RPMI7951 (cell line): ENCODE measurements around the gene HIP1. TPM values are rescaled to one million over a fixed set of nuclear protein-coding genes. Genes with fewer than 3 reads are reported as not detected.
A peak's percentile ranks its signal among the peaks of the same experiment; 100 is the strongest.
"Not testable (repeated sequence)": the region's sequence is repeated elsewhere in the genome, so short reads cannot be mapped to it uniquely, and the experiment has no call there.

ENCODE experiments used
- DNase-seq: peaks from one replicate; pipeline ENCODE4 v3.0.0-alpha.2; 2012; ENCODE audit warnings: low read depth
- total RNA-seq: library from RNA; depleted of rRNA; stranded (reverse); fragments of >200 nt; shearing (Covaris generic); gene quantifications from 2 replicates; pipeline ENCODE4 v1.2.3, GENCODE V29; 2014

Gene HIP1
- total RNA-seq, 1 experiment from 2014 or later, result 22.9 TPM

DNA sequence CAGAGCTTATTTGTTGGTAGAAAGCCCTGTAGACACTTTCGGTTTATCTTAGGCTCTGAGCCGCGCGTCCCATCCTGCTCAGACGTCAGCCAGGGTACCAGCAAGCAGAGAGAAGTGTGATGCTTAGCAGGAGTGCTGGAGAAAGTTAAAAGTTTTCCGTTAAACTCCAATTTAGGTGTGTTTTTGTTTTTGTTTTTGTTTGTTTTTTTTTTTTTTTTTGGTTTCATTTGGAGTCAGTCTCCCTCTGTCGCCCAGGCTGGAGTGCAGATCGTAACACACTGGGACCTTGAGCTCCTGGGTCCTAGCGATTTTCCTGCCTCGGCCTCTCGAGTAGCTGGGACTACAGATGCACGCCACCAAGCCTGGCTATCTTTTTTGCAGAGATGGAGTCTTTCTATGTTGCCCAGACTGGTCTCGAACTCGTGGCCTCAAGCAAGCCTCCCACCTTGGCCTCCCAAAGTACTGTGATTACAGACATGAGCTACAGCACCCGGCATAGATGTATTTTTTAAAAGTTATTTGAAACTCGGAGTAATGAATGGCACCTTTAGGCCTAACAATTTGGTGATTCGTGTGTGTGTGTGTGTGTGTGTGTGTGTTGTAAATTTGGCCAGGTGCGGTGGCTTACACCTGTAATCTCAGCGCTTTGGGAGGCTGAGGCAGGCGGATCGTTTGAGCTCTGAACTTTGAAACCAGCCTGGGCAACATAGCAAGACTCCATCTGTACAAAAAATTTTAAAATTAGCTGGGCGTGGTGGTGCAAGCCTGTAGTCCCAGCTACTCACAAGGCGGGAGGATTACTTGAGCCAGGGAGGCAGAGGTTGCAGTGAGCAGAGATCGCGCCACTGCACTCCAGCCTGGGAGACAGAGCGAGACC lies 1.3 kb upstream of the HIP1 start:
- no peak for DNase-seq

- peak; percentile 98 for DNase-seq
Observed at GRCh38 chr7:75738975-75739795, 444 bp upstream of the HIP1 start.

DNA sequence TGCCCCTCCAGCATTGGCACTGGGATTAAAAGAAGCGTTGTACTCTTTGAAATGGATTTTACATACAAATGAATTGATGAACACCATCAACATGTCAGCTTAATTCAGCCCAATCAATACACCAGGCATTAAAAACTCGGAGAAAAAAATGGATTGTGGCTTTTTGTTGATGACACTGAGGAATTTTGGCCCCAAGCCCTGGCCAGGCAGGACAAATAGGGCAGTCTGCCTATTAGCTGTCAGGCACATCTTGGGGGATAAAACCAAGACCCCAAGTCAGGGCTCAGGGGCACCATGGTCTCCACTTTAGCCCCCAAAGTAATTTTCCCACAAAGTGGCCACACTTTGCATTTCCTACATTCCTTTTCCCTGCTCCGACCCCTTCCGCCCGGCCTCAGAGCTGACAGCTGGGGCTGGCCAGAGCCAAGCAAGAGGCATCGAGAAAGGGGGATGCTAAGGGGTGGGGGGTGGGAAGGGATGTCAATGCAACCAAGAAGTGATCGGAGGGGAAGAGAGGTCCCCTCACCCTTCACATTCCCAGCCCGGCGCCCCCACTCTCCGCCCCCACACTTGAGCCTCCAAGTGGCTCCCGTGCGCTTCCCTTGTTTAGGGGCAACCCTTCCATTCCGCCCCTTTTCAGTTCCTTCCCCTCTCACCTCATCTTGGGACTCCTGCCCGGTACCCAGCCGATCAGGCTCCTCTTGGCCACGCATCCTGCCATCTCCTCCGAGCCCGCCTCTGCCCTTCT lies 711 bp downstream of the HIP1 start:
- DNase-seq, result no peak

- DNase-seq, result no peak
Observed at GRCh38 chr7:75735581-75736350, 3.0 kb downstream of the HIP1 start.

DNA sequence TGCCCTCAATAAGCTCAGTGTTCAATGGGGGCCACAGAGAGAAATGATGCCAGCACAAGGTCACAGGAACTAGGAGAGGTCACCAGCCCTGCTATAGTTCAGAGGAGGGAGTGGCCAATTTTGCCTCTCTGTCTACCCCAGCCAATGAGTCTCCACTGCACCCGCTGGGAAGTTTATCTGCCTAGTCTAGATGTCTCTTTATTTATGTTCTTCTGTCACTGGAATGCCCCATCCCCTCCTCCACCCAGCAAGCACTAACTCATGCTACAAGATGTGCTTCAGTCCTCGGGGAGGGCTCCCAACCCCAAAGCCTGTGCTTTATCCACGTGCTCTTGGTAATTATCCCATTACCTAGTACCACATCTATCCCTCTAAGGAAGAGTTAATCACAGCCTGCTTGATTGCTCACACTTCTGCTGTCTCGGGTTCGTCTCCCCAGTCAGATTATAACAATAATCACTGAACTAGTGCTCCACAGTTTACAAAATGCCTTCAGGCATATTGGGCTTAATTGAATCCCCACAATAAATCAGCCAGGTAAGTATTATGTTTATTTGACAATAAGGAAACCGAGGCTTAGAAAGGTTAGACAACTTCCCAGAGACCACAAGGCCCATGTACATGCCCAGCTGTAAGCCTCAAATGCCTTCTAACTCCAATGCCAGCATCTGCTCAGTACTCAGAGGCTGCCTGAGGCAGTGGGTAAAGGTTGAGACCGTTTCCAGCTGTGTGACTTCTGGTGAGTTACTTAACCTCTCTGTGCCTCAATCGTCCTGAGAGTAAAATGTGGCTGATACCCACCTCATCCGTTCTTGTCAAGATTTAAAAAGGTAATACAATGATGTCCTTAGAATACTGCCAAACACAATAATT lies 3.9 kb downstream of the HIP1 start:
- no peak for DNase-seq

DNA sequence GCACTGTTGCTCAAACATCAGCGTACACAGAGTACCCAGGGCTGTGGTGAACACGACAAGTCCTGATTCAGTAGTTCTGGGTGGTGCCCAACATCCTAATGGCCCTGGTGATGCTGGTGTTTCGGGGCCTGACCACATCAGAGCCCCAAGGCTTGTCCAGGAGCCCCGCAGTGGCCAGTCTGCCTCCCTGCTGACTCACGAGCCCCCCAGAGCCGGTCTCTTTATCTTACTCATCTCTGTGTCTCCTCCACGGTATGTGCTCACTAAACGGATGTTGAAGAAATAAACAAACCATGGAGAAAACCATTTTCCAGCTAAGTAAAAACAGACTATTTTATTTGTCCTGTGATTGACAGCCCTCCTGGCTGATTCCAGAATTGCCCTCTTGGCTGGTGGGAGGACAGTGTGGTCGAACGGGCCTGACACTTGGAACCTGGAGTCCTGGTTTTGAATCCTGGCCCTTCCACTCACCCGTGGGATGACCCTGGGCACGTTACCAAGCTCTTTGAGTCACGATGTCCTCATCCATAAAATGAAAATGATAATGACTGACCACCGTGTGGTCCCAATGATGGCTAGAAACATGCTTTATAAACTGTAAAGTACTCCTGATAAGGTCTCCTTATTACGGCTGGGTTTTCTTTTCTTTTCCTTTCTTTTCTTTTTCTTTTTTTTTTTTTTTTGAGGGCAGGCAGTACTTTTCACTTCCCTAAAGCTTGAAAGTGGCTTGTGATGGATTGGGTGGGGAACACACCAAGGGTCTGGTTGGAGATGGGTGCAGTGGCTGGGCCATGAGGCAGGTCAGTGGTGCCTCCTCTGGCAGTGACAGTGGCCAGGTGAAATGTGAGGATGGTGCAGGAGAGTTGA lies 5.7 kb downstream of the HIP1 start:
- peak; percentile 99 for DNase-seq

- no peak for DNase-seq
Observed at GRCh38 chr7:75732016-75732521, 6.7 kb downstream of the HIP1 start.

GRCh38 chr7:75729851-75730274 lies 8.9 kb downstream of the HIP1 start:
- no peak for DNase-seq

DNA sequence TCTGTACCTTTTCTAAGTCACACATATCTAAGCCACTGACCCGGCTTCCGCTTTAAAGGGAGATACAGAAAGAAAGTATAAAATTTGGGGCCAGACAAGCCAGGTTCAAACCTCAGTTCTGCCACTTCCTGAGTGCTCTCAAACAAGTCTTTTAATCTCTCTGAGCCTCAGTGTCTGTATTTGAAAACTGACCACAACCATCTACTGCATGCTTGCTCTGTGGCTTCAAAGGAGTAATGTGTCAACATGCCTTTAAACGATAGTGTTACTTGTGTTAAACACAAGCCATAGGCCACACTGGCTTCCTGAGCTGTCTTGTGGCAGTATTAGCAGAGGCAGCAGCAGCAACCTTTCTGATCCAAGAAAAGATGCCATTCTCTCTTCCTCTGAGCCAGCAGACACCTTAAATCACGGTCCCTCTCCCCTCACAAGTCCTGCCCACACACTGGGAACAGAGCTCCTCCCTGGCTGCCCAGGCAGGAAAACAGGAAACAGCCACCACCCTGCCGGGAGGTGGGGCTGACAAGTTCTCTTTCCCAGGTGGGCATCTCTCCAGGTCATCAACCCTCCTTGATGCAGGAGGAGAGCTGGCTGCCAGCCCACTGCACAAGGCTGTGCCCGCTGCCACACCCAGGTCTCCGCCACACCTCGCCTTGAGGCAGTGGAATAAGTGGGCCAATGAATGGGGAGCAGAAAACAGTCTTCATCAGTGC lies 10.7 kb downstream of the HIP1 start:
- peak; percentile 53 for DNase-seq

DNA sequence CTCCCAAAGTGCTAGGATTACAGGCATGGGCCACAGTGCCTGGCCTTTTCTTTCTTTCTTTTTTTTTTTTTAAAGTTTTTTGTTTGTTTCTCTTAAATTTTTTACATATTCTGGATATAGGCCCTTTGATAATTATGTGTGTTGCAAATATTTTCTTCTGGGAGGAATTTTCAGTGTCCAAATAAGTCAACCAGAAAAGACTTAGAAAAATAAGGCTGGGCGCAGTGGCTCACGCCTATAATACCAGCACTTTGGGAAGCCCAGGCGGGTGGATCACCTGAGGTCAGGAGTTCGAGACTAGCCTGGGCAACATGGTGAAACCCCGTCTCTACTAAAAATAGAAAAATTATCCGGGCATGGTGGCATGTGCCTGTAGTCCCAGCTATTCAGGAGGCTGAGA lies 11.4 kb downstream of the HIP1 start:
- not testable (repeated sequence) for DNase-seq

- DNase-seq, result no peak
Observed at GRCh38 chr7:75725306-75725705, 13.4 kb downstream of the HIP1 start.

- DNase-seq, result no peak
Observed at GRCh38 chr7:75723444-75723843, 15.3 kb downstream of the HIP1 start.

DNA sequence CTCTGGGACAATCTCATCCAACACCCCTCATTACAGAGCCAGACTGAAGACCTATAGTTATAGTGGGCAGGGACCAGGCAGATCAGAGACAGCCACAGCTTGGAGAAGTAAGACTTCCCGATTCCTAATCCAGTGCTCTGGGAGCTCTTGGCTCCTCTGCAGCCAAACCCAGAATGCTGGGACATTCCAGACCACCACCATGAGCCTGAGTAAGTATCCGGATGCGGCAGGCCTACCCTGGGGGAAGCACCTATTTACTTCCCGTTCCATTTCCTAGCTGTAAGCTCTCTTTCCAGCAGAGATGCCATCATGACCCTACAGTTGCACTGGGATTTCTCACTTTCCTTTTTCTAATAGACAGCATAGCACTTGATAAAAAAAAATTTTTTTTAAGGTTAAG lies 16.4 kb downstream of the HIP1 start:
- no peak for DNase-seq

DNA sequence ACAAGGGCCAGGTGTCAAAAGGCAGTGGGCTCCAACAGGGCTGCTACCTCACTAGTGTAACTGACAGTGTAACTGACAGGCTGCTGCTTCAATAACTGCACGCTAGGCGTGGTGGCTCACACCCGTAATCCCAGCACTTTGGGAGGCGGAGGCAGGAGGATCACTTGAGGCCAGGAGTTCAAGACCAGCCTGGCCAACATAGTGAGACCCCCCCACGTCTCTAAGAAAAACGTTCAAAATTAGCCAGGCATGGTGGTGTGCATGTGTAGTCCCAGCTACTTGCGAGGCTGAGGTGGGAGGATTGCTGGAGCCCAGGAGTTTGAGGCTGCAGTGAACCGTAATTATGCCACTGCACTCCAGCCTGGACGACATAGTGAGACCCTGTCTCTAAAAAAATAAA lies 16.8 kb downstream of the HIP1 start:
- DNase-seq, result not testable (repeated sequence)

GRCh38 chr7:75721426-75721825 lies 17.3 kb downstream of the HIP1 start:
- no peak for DNase-seq

DNA sequence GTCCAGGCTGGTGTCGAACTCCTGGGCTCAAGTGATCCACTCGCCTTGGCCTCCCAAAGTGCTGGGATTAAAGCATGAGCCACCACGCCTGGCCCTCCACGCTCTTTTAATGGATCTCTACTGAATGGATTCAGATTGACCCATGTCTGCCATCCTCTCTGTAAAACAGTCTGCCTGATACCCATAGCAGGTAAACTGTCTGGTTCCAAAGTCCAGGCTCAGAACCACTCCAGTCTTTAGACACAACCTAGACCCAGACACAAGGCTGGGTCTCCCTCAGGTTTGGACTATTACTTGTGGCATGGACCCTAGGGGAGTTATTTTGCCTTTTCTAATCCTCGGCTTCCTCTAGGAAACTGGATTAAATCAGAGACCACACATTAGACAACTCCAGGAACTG lies 19.1 kb downstream of the HIP1 start:
- no peak for DNase-seq

DNA sequence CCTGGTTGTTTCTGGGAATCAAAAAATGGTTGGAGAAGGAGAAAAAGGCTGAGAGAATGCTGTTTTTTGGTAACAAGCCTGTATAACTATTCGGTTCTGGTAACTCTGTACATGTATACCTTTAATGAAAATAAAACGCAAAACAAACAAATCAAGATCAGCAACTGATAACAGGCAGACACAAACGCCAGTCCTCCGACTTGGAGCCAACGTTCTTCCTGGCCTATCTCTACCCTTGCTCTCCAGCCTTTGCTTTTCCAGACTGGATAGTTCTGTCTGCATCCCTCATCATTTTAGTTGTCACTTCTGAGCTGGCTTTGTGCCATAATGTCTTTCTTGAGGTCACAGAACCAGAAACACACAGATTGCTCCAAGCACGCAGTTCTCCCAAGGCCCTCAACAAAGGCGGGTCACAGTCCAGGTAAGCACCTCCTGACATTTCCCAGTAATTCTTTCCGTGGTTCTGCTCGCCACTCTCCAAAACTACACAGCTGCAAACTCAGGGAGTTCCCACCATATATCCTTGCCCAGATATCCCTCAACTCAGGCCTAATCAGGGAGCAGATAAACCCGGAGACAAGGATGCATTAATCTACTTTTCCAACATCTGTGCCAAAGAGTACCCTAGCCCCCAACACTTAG lies 20.2 kb downstream of the HIP1 start:
- DNase-seq, result no peak

GRCh38 chr7:75717746-75718145 lies 21.0 kb downstream of the HIP1 start:
- DNase-seq, result not testable (repeated sequence)
